Suprapubic skin (tissue), 4 donors: Measurements from ENCODE around the gene DMTF1. TPM values are rescaled to one million over a fixed set of nuclear protein-coding genes. Genes with fewer than 3 reads are reported as not detected.

Source experiments
- DNase-seq, 2 donors: peaks; one replicate each; pipeline ENCODE4 v3.0.0-alpha.2; 2019; ENCODE audit warnings: low spot score in 2 of 2
- H3K27ac ChIP-seq: fragments of 200-600 bp; sonication (generic); one replicate; pipeline ENCODE4 v1.5.1; 2019
- H3K27me3 ChIP-seq: fragments of 200-600 bp; sonication (generic); one replicate; pipeline ENCODE4 v1.5.1; 2019
- H3K36me3 ChIP-seq: fragments of 200-600 bp; sonication (generic); one replicate; pipeline ENCODE4 v1.5.1; 2019
- H3K4me1 ChIP-seq: fragments of 200-600 bp; sonication (generic); one replicate; pipeline ENCODE4 v1.5.1; 2019
- H3K4me3 ChIP-seq: fragments of 200-600 bp; sonication (generic); one replicate; pipeline ENCODE4 v1.5.1; 2019; ENCODE audit warnings: mild to moderate bottlenecking
- H3K9me3 ChIP-seq: fragments of 200-600 bp; sonication (generic); one replicate; pipeline ENCODE4 v1.5.1; 2019
- EP300 ChIP-seq: sonication (generic); formaldehyde crosslinking; IDR thresholded peaks from one replicate; pipeline ENCODE4 v1.6.1; 2017; ENCODE audit warnings: antibody characterized with exemption
- POLR2A ChIP-seq, 2 donors: fragments of 450-650 bp; IDR thresholded peaks; one replicate each; pipeline ENCODE4 v1.6.1; 2017; ENCODE audit warnings: antibody characterized with exemption in 2 of 2, mild to moderate bottlenecking in 2 of 2, moderate library complexity in 2 of 2
- POLR2AphosphoS5 ChIP-seq, 3 donors: sonication (generic); formaldehyde crosslinking; IDR thresholded peaks; one replicate each; pipeline ENCODE4 v1.6.1; 2017; ENCODE audit warnings: antibody characterized with exemption in 3 of 3
- WGBS: methylation state at CpG from one replicate; pipeline ENCODE4 v1.1.5; 2018; 5-methylcytosine and 5-hydroxymethylcytosine counted together
- total RNA-seq, 4 donors: library from RNA; depleted of rRNA; stranded (reverse); fragments of >200 nt; gene quantifications; one replicate each; pipeline ENCODE4 v1.1.0, GENCODE V29; 2016
- TF ChIP-seq, protein P1 (sequence below), 2 donors: fragments of 200-600 bp in 1 of 2; fragments of 450-650 bp in 1 of 2; sonication (generic) in 1 of 2; IDR thresholded peaks; one replicate each; pipeline ENCODE4 v1.5.1; 2016 to 2019; ENCODE audit warnings: antibody characterized with exemption in 2 of 2, mild to moderate bottlenecking in 1 of 2, moderate library complexity in 1 of 2

DMTF1 gene
- total RNA-seq, 4 donors from 2014 or later: 42.9 to 217 (median 61.6) TPM

GRCh38 chr7:87146740-87147386 is 5.4 kb upstream of the DMTF1 start:
- no peaks in the 10 kb centered on the region for H3K27me3 ChIP-seq
- H3K27ac ChIP-seq: no peak overlapping the region
- peaks cover 16% of the 10 kb centered on the region for H3K4me1 ChIP-seq
- DNase-seq: peak in 1 of 2 donors; percentile 64
- H3K4me3 ChIP-seq: no peak overlapping the region
- no peaks in the 10 kb centered on the region for H3K36me3 ChIP-seq
- TF ChIP-seq EP300 (no peak), POLR2A (IDR thresholded peaks at IDR 0.05) (no peak), POLR2AphosphoS5 (IDR thresholded peaks at IDR 0.05) (no peak)
- TF ChIP-seq, protein P1, sequence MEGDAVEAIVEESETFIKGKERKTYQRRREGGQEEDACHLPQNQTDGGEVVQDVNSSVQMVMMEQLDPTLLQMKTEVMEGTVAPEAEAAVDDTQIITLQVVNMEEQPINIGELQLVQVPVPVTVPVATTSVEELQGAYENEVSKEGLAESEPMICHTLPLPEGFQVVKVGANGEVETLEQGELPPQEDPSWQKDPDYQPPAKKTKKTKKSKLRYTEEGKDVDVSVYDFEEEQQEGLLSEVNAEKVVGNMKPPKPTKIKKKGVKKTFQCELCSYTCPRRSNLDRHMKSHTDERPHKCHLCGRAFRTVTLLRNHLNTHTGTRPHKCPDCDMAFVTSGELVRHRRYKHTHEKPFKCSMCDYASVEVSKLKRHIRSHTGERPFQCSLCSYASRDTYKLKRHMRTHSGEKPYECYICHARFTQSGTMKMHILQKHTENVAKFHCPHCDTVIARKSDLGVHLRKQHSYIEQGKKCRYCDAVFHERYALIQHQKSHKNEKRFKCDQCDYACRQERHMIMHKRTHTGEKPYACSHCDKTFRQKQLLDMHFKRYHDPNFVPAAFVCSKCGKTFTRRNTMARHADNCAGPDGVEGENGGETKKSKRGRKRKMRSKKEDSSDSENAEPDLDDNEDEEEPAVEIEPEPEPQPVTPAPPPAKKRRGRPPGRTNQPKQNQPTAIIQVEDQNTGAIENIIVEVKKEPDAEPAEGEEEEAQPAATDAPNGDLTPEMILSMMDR (IDR thresholded peaks at IDR 0.05): no peak
- WGBS: 92% methylated on average over 23 of the region's 25 CpGs
- no peaks in the 10 kb centered on the region for H3K9me3 ChIP-seq

DNA sequence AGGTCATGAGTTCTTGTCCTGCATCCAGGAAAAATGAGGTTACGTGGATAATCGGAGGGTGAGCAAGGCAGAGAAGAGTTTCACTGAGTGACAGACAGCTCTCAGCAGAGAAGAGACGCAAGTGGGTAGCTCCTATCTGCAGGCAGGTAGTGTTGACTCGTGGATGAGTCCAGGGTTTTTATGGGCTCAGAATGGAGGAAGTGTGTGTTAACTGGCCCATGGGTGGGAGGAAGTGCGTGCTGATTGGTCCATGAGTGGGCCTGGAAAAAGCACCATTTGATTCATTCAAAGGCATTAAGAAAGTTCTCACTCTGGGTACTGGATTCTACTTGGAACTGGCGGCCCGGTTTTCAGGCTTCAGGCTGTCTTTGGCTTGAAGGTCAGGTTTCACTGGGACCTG is 4.8 kb upstream of the DMTF1 start:
- WGBS: 79% methylated on average over 7 of the region's 7 CpGs
- no peak for DNase-seq
- Histone ChIP-seq H3K4me3 (no peak overlapping the region), H3K27me3 (no peaks in the 10 kb centered on the region), H3K4me1 (peaks cover 16% of the 10 kb centered on the region), H3K36me3 (no peaks in the 10 kb centered on the region), H3K27ac (no peak overlapping the region), H3K9me3 (no peaks in the 10 kb centered on the region)
- TF ChIP-seq POLR2A (IDR thresholded peaks at IDR 0.05) (no peak), EP300 (no peak), POLR2AphosphoS5 (IDR thresholded peaks at IDR 0.05) (no peak)
- TF ChIP-seq, protein P1 (IDR thresholded peaks at IDR 0.05): no peak

DNA sequence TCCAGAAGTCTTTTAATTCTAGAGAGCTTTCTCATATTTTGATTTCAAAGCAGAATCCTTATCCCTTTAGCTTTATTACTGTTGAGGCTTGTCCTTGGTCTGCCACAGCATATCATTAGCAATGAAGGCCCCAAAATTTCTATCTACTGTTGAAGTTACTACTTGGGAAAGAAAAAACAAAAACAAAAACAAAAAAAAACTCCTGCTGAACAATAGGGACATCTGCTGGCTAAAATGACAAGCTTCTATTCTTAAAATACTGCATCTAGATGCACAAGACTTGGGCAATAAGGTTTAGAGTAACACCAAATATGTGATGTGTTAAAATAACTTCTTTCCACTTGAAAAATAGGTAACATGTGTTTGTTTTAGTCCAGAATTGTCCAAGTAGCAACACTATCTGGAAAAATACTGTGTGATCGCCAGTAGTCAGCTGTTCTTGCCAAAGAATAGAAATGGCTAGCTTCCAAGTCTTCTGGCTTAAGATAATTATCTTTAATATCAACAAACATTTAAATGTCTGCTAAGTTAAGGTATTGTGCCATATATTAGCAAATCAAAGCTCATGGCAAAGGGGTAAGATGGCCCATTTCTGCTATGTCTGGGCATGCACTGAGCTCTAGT is 3.8 kb upstream of the DMTF1 start:
- H3K4me3 ChIP-seq: no peak overlapping the region
- no peak for TF ChIP-seq EP300
- TF ChIP-seq, protein P1 (IDR thresholded peaks at IDR 0.05): peak in 1 of 2 donors; percentile 34
- H3K27me3 ChIP-seq: no peaks in the 10 kb centered on the region
- no peaks in the 10 kb centered on the region for H3K9me3 ChIP-seq
- H3K36me3 ChIP-seq: no peaks in the 10 kb centered on the region
- WGBS: 8% methylated on average over 1 of the region's 1 CpG
- no peak overlapping the region for H3K27ac ChIP-seq
- H3K4me1 ChIP-seq: peaks cover 20% of the 10 kb centered on the region
- DNase-seq: no peak

DNA sequence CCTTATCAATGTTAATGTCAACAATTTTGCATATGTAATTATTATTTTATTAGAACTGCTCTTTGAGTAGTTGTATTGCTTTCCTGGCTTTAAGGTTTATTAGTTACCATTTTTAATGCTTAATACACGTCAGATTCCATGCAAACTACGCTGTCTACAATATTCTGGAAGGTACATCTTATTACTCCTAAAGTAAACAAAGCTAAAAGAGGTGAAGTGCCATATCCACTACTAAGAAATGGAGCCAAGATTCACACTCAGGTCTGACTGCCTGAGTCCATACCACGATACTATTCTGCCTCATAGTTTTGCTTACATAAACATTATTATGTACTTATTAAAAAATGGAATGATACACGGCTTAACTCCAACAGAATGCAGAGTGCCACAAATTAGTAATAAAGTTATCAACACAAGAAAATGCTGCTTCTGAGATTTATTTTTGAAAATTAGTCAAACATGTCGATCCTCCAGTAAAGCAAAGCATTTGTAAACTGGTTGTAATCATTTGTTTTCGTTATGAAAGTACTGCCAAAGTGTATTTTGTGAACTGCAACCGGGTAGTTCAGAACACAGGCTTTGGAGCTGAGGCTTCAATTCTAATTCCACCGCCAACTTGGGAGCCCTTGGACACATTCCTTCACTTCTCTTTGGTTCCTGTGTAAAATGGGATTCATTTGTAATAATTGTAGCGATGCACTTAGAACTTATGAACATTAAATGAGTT is 1.1 kb upstream of the DMTF1 start:
- TF ChIP-seq, protein P1 (IDR thresholded peaks at IDR 0.05): no peak
- no peak for TF ChIP-seq POLR2AphosphoS5 (IDR thresholded peaks at IDR 0.05)
- TF ChIP-seq POLR2A (IDR thresholded peaks at IDR 0.05): no peak
- TF ChIP-seq EP300: no peak
- no peak for DNase-seq
- Histone ChIP-seq H3K9me3 (no peaks in the 10 kb centered on the region), H3K36me3 (no peaks in the 10 kb centered on the region), H3K4me1 (peaks cover 46% of the 10 kb centered on the region), H3K27ac (peak overlapping the region; percentile 99), H3K27me3 (no peaks in the 10 kb centered on the region), H3K4me3 (peak overlapping the region; percentile 89)
- WGBS: 34% methylated on average over 9 of the region's 9 CpGs

DNA sequence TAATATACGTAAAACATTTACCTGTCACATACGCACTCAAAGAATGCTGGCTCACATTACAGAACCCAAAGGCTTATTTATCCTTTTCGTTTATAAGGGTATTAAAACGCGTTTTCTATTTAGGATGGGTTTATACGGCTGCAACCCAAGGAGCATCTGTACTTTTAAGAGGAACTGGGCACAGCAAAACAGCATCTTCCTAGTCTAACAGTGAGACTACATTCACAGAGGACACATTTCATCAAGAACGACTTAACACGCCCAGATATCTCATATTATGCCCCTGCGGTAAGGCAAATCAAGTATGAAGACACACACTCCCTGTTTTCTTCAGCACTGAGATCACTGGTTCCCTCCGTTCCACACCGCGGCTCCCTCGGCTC is 533 bp upstream of the DMTF1 start:
- H3K27me3 ChIP-seq: no peaks in the 10 kb centered on the region
- peaks cover 51% of the 10 kb centered on the region for H3K4me1 ChIP-seq
- no peaks in the 10 kb centered on the region for H3K36me3 ChIP-seq
- H3K27ac ChIP-seq: peak overlapping the region; percentile 99
- WGBS: 2% methylated on average over 13 of the region's 13 CpGs
- H3K4me3 ChIP-seq: peak overlapping the region; percentile 89
- TF ChIP-seq, protein P1 (IDR thresholded peaks at IDR 0.05): no peak
- peak in 1 of 2 donors; percentile 32 for TF ChIP-seq POLR2A (IDR thresholded peaks at IDR 0.05)
- no peaks in the 10 kb centered on the region for H3K9me3 ChIP-seq
- no peak for DNase-seq
